Loucy (cell line): ENCODE data around the gene ZNF660.

Experiments
- H2AFZ ChIP-seq: fragments of 200-600 bp; sonication (generic); 2 replicates; pipeline ENCODE4 v1.6.0; 2016; ENCODE audit warnings: antibody characterized with exemption, mild to moderate bottlenecking, low read length, moderate library complexity
- H3F3A ChIP-seq: fragments of 200-600 bp; 2 replicates; pipeline ENCODE4 v1.6.0; 2016; ENCODE audit warnings: antibody characterized with exemption, low read depth, mild to moderate bottlenecking
- H3K27me3 ChIP-seq: fragments of 200-600 bp; sonication (generic); 2 replicates; pipeline ENCODE4 v1.6.1; 2014; ENCODE audit warnings: low read length, mild to moderate bottlenecking; ENCODE audit not compliant: insufficient read depth, poor library complexity, severe bottlenecking
- H3K36me3 ChIP-seq: fragments of 200-600 bp; sonication (generic); 2 replicates; pipeline ENCODE4 v1.6.1; 2016; ENCODE audit warnings: low read length; ENCODE audit not compliant: insufficient read depth
- H3K4me1 ChIP-seq: fragments of 200-600 bp; sonication (generic); 2 replicates; pipeline ENCODE4 v1.5.1; 2014; ENCODE audit warnings: low read length, mild to moderate bottlenecking; ENCODE audit not compliant: insufficient read depth, poor library complexity, severe bottlenecking
- H3K4me2 ChIP-seq: fragments of 200-600 bp; sonication (generic); 2 replicates; pipeline ENCODE4 v1.6.0; 2014; ENCODE audit warnings: antibody characterized with exemption, low read length, low read depth, mild to moderate bottlenecking; ENCODE audit not compliant: poor library complexity, severe bottlenecking
- H3K4me3 ChIP-seq: fragments of 200-600 bp; sonication (generic); 2 replicates; pipeline ENCODE4 v1.5.1; 2014; ENCODE audit warnings: low read length, mild to moderate bottlenecking, mixed read lengths; ENCODE audit not compliant: poor library complexity, severe bottlenecking
- H3K79me2 ChIP-seq: fragments of 200-600 bp; sonication (generic); 2 replicates; pipeline ENCODE4 v1.6.1; 2014; ENCODE audit warnings: low read length; ENCODE audit not compliant: insufficient read depth
- H3K9ac ChIP-seq: fragments of 200-600 bp; sonication (generic); 2 replicates; pipeline ENCODE4 v1.6.0; 2014; ENCODE audit warnings: mild to moderate bottlenecking, low read depth, low read length, moderate library complexity; ENCODE audit not compliant: poor library complexity, severe bottlenecking
- H3K9me2 ChIP-seq: fragments of 200-600 bp; sonication (generic); replicated peaks from 2 replicates; pipeline ENCODE4 v1.6.1; 2016; ENCODE audit warnings: low read depth, low read length, mixed read lengths
- H3K9me3 ChIP-seq: fragments of 200-600 bp; sonication (generic); 2 replicates; pipeline ENCODE4 v1.6.1; 2014; ENCODE audit warnings: mild to moderate bottlenecking, antibody characterized with exemption, low read length, low read depth; ENCODE audit not compliant: insufficient read depth
- H4K20me1 ChIP-seq: fragments of 200-600 bp; sonication (generic); 2 replicates; pipeline ENCODE4 v1.6.0; 2014; ENCODE audit warnings: antibody characterized with exemption, low read length, mild to moderate bottlenecking; ENCODE audit not compliant: insufficient read depth, poor library complexity, severe bottlenecking
- EZH2phosphoT487 ChIP-seq: fragments of 200-600 bp; IDR thresholded peaks from 2 replicates; pipeline ENCODE4 v1.6.1; 2018; ENCODE audit warnings: antibody characterized with exemption, mild to moderate bottlenecking, moderate library complexity, borderline replicate concordance
- TF ChIP-seq, protein P1 (sequence below): fragments of 200-600 bp; sonication (generic); conservative IDR thresholded peaks from 2 replicates; pipeline ENCODE4 v1.5.1; 2014; ENCODE audit warnings: mild to moderate bottlenecking, antibody characterized with exemption, low read length

The ZNF660 gene

GRCh38 chr3:44648564-44649229 lies 63.9 kb downstream of the ZNF660 start, which contains the start of gene ZNF35:
TSS of gene ZNF35 (plus strand) at chr3:44648732. CDS start at chr3:44651068, 2,336 bp downstream.
- Histone ChIP-seq H3K4me2 (no peak within 1 kb of the TSS), H4K20me1 (no peaks in the 10 kb centered on the region), H3K4me1 (no peaks in the 10 kb centered on the region), H3K36me3 (peaks cover 4% of the 10 kb centered on the region; the same call in 1 of the 2 replicates), H3K27me3 (no peaks in the 10 kb centered on the region), H3F3A (no peaks in the 10 kb centered on the region), H2AFZ (no peak within 1 kb of the TSS), H3K9me3 (peaks cover under 1% of the 10 kb centered on the region; the same call in 1 of the 2 replicates), H3K79me2 (no peaks in the 10 kb centered on the region), H3K9ac (no peak within 1 kb of the TSS), H3K4me3 (no peak within 1 kb of the TSS), H3K9me2 (no peaks in the 10 kb centered on the region)
- TF ChIP-seq EZH2phosphoT487, result no peak
- TF ChIP-seq, protein P1, sequence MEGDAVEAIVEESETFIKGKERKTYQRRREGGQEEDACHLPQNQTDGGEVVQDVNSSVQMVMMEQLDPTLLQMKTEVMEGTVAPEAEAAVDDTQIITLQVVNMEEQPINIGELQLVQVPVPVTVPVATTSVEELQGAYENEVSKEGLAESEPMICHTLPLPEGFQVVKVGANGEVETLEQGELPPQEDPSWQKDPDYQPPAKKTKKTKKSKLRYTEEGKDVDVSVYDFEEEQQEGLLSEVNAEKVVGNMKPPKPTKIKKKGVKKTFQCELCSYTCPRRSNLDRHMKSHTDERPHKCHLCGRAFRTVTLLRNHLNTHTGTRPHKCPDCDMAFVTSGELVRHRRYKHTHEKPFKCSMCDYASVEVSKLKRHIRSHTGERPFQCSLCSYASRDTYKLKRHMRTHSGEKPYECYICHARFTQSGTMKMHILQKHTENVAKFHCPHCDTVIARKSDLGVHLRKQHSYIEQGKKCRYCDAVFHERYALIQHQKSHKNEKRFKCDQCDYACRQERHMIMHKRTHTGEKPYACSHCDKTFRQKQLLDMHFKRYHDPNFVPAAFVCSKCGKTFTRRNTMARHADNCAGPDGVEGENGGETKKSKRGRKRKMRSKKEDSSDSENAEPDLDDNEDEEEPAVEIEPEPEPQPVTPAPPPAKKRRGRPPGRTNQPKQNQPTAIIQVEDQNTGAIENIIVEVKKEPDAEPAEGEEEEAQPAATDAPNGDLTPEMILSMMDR, result no peak
